WTC11 (cell line): Measurements from ENCODE around the gene IL12B. TPM values are rescaled to one million over a fixed set of nuclear protein-coding genes. Genes with fewer than 3 reads are reported as not detected.

Experiments
- ATAC-seq: fragments of 200-7000 bp; cut with Tn5 transposase; 2 replicates; pipeline ENCODE4 v1.10.0; 2021; ENCODE audit warnings: mild to moderate bottlenecking, moderate library complexity
- CTCF ChIA-PET: fragments of 300-600 bp; sonication (Branson Sonifier 250); formaldehyde crosslinking; loops from one replicate; lab custom pipeline; 2021; ENCODE audit warnings: antibody characterized with exemption; lab: Charles Lee
- POLR2A ChIA-PET: fragments of 350-600 bp; sonication (Branson Sonifier 250); formaldehyde crosslinking; loops from one replicate; lab custom pipeline; 2021; ENCODE audit warnings: antibody characterized with exemption; lab: Charles Lee
- DNase-seq: peaks from one replicate; pipeline ENCODE4 v3.0.0; 2021; ENCODE audit warnings: low spot score
- H3K27ac Mint-ChIP-seq: 2 replicates; pipeline ENCODE4 v1.8.0; 2021; ENCODE audit warnings: mixed read lengths
- H3K27me3 Mint-ChIP-seq: 2 replicates; pipeline ENCODE4 v1.8.0; 2021; ENCODE audit warnings: low read depth, mild to moderate bottlenecking, moderate library complexity, mixed read lengths
- H3K36me3 Mint-ChIP-seq: 2 replicates; pipeline ENCODE4 v1.8.0; 2021; ENCODE audit warnings: mixed read lengths
- H3K4me1 Mint-ChIP-seq: 2 replicates; pipeline ENCODE4 v1.8.0; 2022; ENCODE audit warnings: mixed read lengths
- H3K4me3 Mint-ChIP-seq: 2 replicates; pipeline ENCODE4 v1.8.0; 2021; ENCODE audit warnings: mild to moderate bottlenecking, moderate library complexity, mixed read lengths
- H3K9me3 Mint-ChIP-seq: 2 replicates; pipeline ENCODE4 v1.8.0; 2021; ENCODE audit warnings: mixed read lengths
- ATF2 ChIP-seq: sonication (generic); formaldehyde crosslinking; IDR thresholded peaks from 2 replicates; pipeline ENCODE4 v1.8.1; 2022; ENCODE audit warnings: low read depth, missing genetic modification reagents, borderline replicate concordance
- CDX4 ChIP-seq: fragments of 250-450 bp; sonication (Bioruptor Pico); IDR thresholded peaks from 2 replicates; pipeline ENCODE4 v1.9.0; 2021; ENCODE audit warnings: moderate library complexity, mild to moderate bottlenecking, inconsistent platforms, borderline replicate concordance
- E2F1 ChIP-seq: sonication (generic); formaldehyde crosslinking; IDR thresholded peaks from 2 replicates; pipeline ENCODE4 v1.8.0; 2022; ENCODE audit warnings: mild to moderate bottlenecking, missing genetic modification reagents
- ETV6 ChIP-seq: sonication (generic); formaldehyde crosslinking; IDR thresholded peaks from 2 replicates; pipeline ENCODE4 v1.8.1; 2022; ENCODE audit warnings: mild to moderate bottlenecking, missing genetic modification reagents
- FOXP1 ChIP-seq: sonication (generic); formaldehyde crosslinking; IDR thresholded peaks from 2 replicates; pipeline ENCODE4 v1.8.0; 2022; ENCODE audit warnings: missing genetic modification reagents, mild to moderate bottlenecking, moderate library complexity, borderline replicate concordance
- GABPB1 ChIP-seq: sonication (generic); formaldehyde crosslinking; IDR thresholded peaks from 2 replicates; pipeline ENCODE4 v1.8.1; 2023; ENCODE audit warnings: mild to moderate bottlenecking, missing genetic modification reagents
- JUN ChIP-seq: sonication (generic); formaldehyde crosslinking; IDR thresholded peaks from 2 replicates; pipeline ENCODE4 v1.8.0; 2023; ENCODE audit warnings: mild to moderate bottlenecking, missing genetic modification reagents
- MLX ChIP-seq: sonication (generic); formaldehyde crosslinking; IDR thresholded peaks from 2 replicates; pipeline ENCODE4 v1.8.1; 2023; ENCODE audit warnings: mild to moderate bottlenecking, missing genetic modification reagents, moderate library complexity
- MXD4 ChIP-seq: fragments of 250-450 bp; sonication (Bioruptor Pico); IDR thresholded peaks from 2 replicates; pipeline ENCODE4 v1.8.0; 2021; ENCODE audit warnings: mild to moderate bottlenecking, moderate library complexity, borderline replicate concordance
- NFATC4 ChIP-seq: fragments of 250-450 bp; sonication (Bioruptor Pico); IDR thresholded peaks from 2 replicates; pipeline ENCODE4 v1.9.0; 2021; ENCODE audit warnings: mild to moderate bottlenecking
- OVOL2 ChIP-seq: fragments of 250-450 bp; sonication (Bioruptor Pico); IDR thresholded peaks from 2 replicates; pipeline ENCODE4 v1.9.0; 2021; ENCODE audit warnings: mild to moderate bottlenecking, borderline replicate concordance
- STAT6 ChIP-seq: sonication (generic); formaldehyde crosslinking; conservative IDR thresholded peaks from 2 replicates; pipeline ENCODE4 v1.8.1; 2023; ENCODE audit warnings: mild to moderate bottlenecking, low read depth, missing genetic modification reagents, moderate library complexity
- ZNF281 ChIP-seq: sonication (generic); formaldehyde crosslinking; IDR thresholded peaks from 2 replicates; pipeline ENCODE4 v1.8.0; 2023; ENCODE audit warnings: mild to moderate bottlenecking, missing genetic modification reagents
- ZNF532 ChIP-seq: fragments of 250-450 bp; sonication (Bioruptor Pico); IDR thresholded peaks from 2 replicates; pipeline ENCODE4 v1.9.0; 2021; ENCODE audit warnings: mild to moderate bottlenecking, borderline replicate concordance
- total RNA-seq: library from RNA; stranded (reverse); gene quantifications from 3 replicates; pipeline ENCODE4 v1.2.3, GENCODE V29; 2021

The IL12B gene
- total RNA-seq, 1 experiment from 2014 or later: not detected

- TF ChIP-seq ETV6 (CRISPR knock-in tag): no peak
- TF ChIP-seq CDX4: no peak
- TF ChIP-seq ZNF532 (CRISPR knock-in tag): no peak
- no peak for TF ChIP-seq JUN (CRISPR knock-in tag)
- TF ChIP-seq STAT6 (CRISPR knock-in tag): no peak
- TF ChIP-seq GABPB1 (CRISPR knock-in tag): no peak
- no peak for TF ChIP-seq ATF2
- TF ChIP-seq ZNF281 (CRISPR knock-in tag): no peak
- TF ChIP-seq FOXP1 (CRISPR knock-in tag): no peak
- no peak for TF ChIP-seq MXD4 (CRISPR knock-in tag)
- no peak for TF ChIP-seq E2F1
- TF ChIP-seq MLX (CRISPR knock-in tag): no peak
- no peak for TF ChIP-seq NFATC4 (CRISPR knock-in tag)
- TF ChIP-seq OVOL2: no peak
- TF ChIP-seq, all 79 proteins: peak for 0
- H3K36me3 Mint-ChIP-seq: no peaks in the 10 kb centered on the region
- ATAC-seq: no peak
- H3K27me3 Mint-ChIP-seq: peaks cover 3% of the 10 kb centered on the region; the same call in 1 of the 2 replicates
- no peak overlapping the region for H3K27ac Mint-ChIP-seq
- POLR2A ChIA-PET: no interaction called here
- CTCF ChIA-PET: interaction anchor here (1.3 kb wide), 1 partner anchor 9 kb away, joined by 6 read pairs; no protein-coding TSS in a partner anchor
- DNase-seq: no peak
- H3K4me1 Mint-ChIP-seq: peaks cover 5% of the 10 kb centered on the region; the same call in 1 of the 2 replicates
- H3K9me3 Mint-ChIP-seq: peaks cover 22% of the 10 kb centered on the region
- H3K4me3 Mint-ChIP-seq: no peak overlapping the region
These were observed 10.2 kb upstream of the IL12B start for GRCh38 chr5:159340511-159340910.
